Measurements from ENCODE around the gene NR1D1.
A peak's percentile ranks its signal among the peaks of the same experiment; 100 is the strongest.

The NR1D1 gene

GRCh38 chr17:40115101-40115436 is 14.7 kb upstream of the NR1D1 start:
- no peak for ATAC-seq
- no peak overlapping the region for H3K27ac Mint-ChIP-seq
- H3K9me3 Mint-ChIP-seq: no peaks in the 10 kb centered on the region
- H3K36me3 Mint-ChIP-seq: no peaks in the 10 kb centered on the region
- peaks cover 39% of the 10 kb centered on the region for H3K4me1 Mint-ChIP-seq
- H3K27me3 Mint-ChIP-seq: no peaks in the 10 kb centered on the region
- no peak overlapping the region for H3K4me3 Mint-ChIP-seq

- Mint-ChIP-seq H3K4me1 (peaks cover 39% of the 10 kb centered on the region), H3K4me3 (peak overlapping the region; percentile 76), H3K27me3 (no peaks in the 10 kb centered on the region), H3K9me3 (no peaks in the 10 kb centered on the region), H3K27ac (peak overlapping the region; percentile 61), H3K36me3 (no peaks in the 10 kb centered on the region)
- ATAC-seq: no peak
These were observed 13.5 kb upstream of the NR1D1 start for GRCh38 chr17:40113907-40114245.

- Mint-ChIP-seq H3K9me3 (no peaks in the 10 kb centered on the region), H3K4me3 (peak overlapping the region; percentile 76), H3K4me1 (peaks cover 40% of the 10 kb centered on the region), H3K36me3 (no peaks in the 10 kb centered on the region), H3K27ac (peak overlapping the region; percentile 61), H3K27me3 (no peaks in the 10 kb centered on the region)
- peak; percentile 96 for ATAC-seq
These were observed 12.9 kb upstream of the NR1D1 start for GRCh38 chr17:40113110-40113906.

- no peaks in the 10 kb centered on the region for H3K9me3 Mint-ChIP-seq
- ATAC-seq: no peak
- no peaks in the 10 kb centered on the region for H3K36me3 Mint-ChIP-seq
- H3K4me3 Mint-ChIP-seq: no peak overlapping the region
- H3K27me3 Mint-ChIP-seq: no peaks in the 10 kb centered on the region
- peak overlapping the region; percentile 61 for H3K27ac Mint-ChIP-seq
- peaks cover 42% of the 10 kb centered on the region for H3K4me1 Mint-ChIP-seq
These were observed 12.3 kb upstream of the NR1D1 start for GRCh38 chr17:40112718-40113109.

- Mint-ChIP-seq H3K4me3 (no peak overlapping the region), H3K27ac (peak overlapping the region; percentile 61), H3K36me3 (no peaks in the 10 kb centered on the region), H3K9me3 (no peaks in the 10 kb centered on the region), H3K4me1 (peaks cover 47% of the 10 kb centered on the region), H3K27me3 (no peaks in the 10 kb centered on the region)
- no peak for ATAC-seq
These were observed 11.9 kb upstream of the NR1D1 start for GRCh38 chr17:40112191-40112711.

- Mint-ChIP-seq H3K27me3 (no peaks in the 10 kb centered on the region), H3K4me3 (peak overlapping the region; percentile 19), H3K36me3 (no peaks in the 10 kb centered on the region), H3K9me3 (no peaks in the 10 kb centered on the region), H3K4me1 (peaks cover 54% of the 10 kb centered on the region), H3K27ac (peak overlapping the region; percentile 61)
- ATAC-seq: peak; percentile 73
These were observed 11.1 kb upstream of the NR1D1 start for GRCh38 chr17:40111221-40112128.

- no peaks in the 10 kb centered on the region for H3K27me3 Mint-ChIP-seq
- H3K4me3 Mint-ChIP-seq: no peak overlapping the region
- H3K9me3 Mint-ChIP-seq: no peaks in the 10 kb centered on the region
- no peak for ATAC-seq
- H3K36me3 Mint-ChIP-seq: no peaks in the 10 kb centered on the region
- peaks cover 62% of the 10 kb centered on the region for H3K4me1 Mint-ChIP-seq
- peak overlapping the region; percentile 9 for H3K27ac Mint-ChIP-seq
These were observed 9.8 kb upstream of the NR1D1 start for GRCh38 chr17:40110026-40110845.

GRCh38 chr17:40108970-40109824 is 8.8 kb upstream of the NR1D1 start:
- H3K4me1 Mint-ChIP-seq: peaks cover 62% of the 10 kb centered on the region
- H3K4me3 Mint-ChIP-seq: no peak overlapping the region
- H3K27me3 Mint-ChIP-seq: no peaks in the 10 kb centered on the region
- H3K27ac Mint-ChIP-seq: peak overlapping the region; percentile 9
- ATAC-seq: no peak
- no peaks in the 10 kb centered on the region for H3K9me3 Mint-ChIP-seq
- no peaks in the 10 kb centered on the region for H3K36me3 Mint-ChIP-seq

- no peaks in the 10 kb centered on the region for H3K27me3 Mint-ChIP-seq
- peaks cover 53% of the 10 kb centered on the region for H3K4me1 Mint-ChIP-seq
- H3K27ac Mint-ChIP-seq: peak overlapping the region; percentile 77
- peak; percentile 18 for ATAC-seq
- H3K36me3 Mint-ChIP-seq: no peaks in the 10 kb centered on the region
- no peaks in the 10 kb centered on the region for H3K9me3 Mint-ChIP-seq
- H3K4me3 Mint-ChIP-seq: peak overlapping the region; percentile 46
These were observed 7.3 kb upstream of the NR1D1 start for GRCh38 chr17:40107522-40108174.

- H3K36me3 Mint-ChIP-seq: no peaks in the 10 kb centered on the region
- peaks cover 46% of the 10 kb centered on the region for H3K4me1 Mint-ChIP-seq
- H3K9me3 Mint-ChIP-seq: no peaks in the 10 kb centered on the region
- no peak for ATAC-seq
- no peaks in the 10 kb centered on the region for H3K27me3 Mint-ChIP-seq
- no peak overlapping the region for H3K4me3 Mint-ChIP-seq
- peak overlapping the region; percentile 77 for H3K27ac Mint-ChIP-seq
These were observed 6.6 kb upstream of the NR1D1 start for GRCh38 chr17:40106760-40107521.

- ATAC-seq: no peak
- no peaks in the 10 kb centered on the region for H3K36me3 Mint-ChIP-seq
- no peak overlapping the region for H3K4me3 Mint-ChIP-seq
- H3K4me1 Mint-ChIP-seq: peaks cover 42% of the 10 kb centered on the region
- no peaks in the 10 kb centered on the region for H3K9me3 Mint-ChIP-seq
- no peak overlapping the region for H3K27ac Mint-ChIP-seq
- no peaks in the 10 kb centered on the region for H3K27me3 Mint-ChIP-seq
These were observed 5.7 kb upstream of the NR1D1 start for GRCh38 chr17:40105861-40106759.

- ATAC-seq: no peak
- Mint-ChIP-seq H3K27ac (no peak overlapping the region), H3K36me3 (no peaks in the 10 kb centered on the region), H3K4me3 (no peak overlapping the region), H3K4me1 (peaks cover 46% of the 10 kb centered on the region), H3K27me3 (no peaks in the 10 kb centered on the region), H3K9me3 (no peaks in the 10 kb centered on the region)
These were observed 4.5 kb upstream of the NR1D1 start for GRCh38 chr17:40104594-40105486.
